Measurements from ENCODE around the gene TAS2R39.

- no peak for TF ChIP-seq CTCF (IDR thresholded peaks at IDR 0.05; ENCODE audit: low read length)
- TF ChIP-seq EZH2 (IDR thresholded peaks at IDR 0.05; ENCODE audit: borderline replicate concordance, low read length), result no peak
Measured at GRCh38 chr7:143203386-143203785, 20.2 kb downstream of the TAS2R39 start.

All from OCI-LY1 (cell line).